ENCODE measurements around the gene LENG8.

LENG8 gene

DNA sequence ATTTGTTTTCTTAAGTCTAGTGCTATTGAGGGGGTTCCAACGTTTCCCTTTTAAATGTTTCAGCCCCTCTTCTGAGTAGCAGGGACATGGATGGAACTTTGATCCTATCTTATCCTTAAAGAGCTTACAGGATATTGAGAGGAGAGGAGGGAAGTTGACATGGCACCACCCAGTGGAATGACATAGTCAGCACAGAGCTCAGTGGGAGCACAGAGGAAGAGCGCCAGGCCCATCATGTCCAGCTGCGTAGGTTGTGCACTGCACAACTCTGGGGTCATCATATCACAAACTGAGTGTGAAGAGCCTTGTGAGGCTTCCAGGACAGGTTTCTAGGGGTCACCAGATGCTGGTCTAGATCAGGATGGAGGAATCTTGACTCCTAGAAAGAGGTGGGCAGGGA lies 28.7 kb downstream of the LENG8 start:
- Histone ChIP-seq H3K27ac (ENCODE audit: extremely low read depth, low read depth, low read length) (no peak overlapping the region), H3K36me3 (ENCODE audit: control insufficient read depth in 2 of 2, insufficient read depth in 1 of 2, low read length in 2 of 2) (no peaks in the 10 kb centered on the region), H3K4me1 (ENCODE audit: control insufficient read depth, insufficient read depth, low read length) (0 out of 2 replicates have a peak, but pooled peaks cover 4% of the 10 kb centered on the region), H3K9me3 (ENCODE audit: control insufficient read depth, insufficient read depth, low read depth, low read length) (no peaks in the 10 kb centered on the region), H3K4me3 (ENCODE audit: low read depth, low read length) (no peak overlapping the region)
- ChIA-PET CTCF (interaction anchor here (0.7 to 6.5 kb wide), 16 partner anchors 8 to 764 kb away, joined by 3 to 65 read pairs (median 4); no protein-coding TSS in a partner anchor), POLR2A (interaction anchor here (1.4 kb wide), 1 partner anchor 29 kb away, joined by 6 read pairs; the partner anchor contains the start of gene LENG8)
- TF ChIP-seq ZNF654 (tag by site-specific recombination; IDR thresholded peaks at IDR 0.05; ENCODE audit: low read depth) (0 out of 2 replicates have a peak, but pooled peaks have one; percentile 4), ZNF133 (tag by site-specific recombination; IDR thresholded peaks at IDR 0.05) (no peak)

DNA sequence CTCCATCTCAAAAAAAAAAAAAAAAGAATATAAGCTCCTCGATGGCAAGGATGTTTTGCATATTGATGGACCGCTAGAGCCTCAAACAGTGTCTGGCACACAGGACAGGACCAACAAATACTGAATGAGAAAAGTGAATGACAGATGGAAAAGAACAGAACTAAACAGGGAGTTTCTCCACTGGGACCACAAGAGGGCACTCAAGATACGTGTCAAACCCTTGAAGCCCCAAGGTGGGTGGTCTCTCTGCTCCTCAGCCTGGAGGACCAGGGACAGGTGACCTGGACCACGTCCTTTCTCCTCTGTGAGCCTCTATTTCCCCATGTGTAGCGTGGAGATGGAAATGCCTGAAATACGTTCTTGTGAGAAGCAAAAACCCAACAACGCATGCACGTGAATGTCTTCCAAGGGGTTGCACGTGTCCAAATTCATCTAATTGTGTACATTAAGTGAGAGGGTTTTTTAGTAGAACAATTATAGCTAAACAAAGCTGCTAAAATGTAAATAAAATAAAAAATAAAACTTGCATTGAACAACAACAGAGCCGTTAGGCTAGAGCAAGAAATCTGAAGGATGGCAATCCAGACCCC lies 29.8 kb downstream of the LENG8 start:
- ChIA-PET POLR2A (no interaction called here), CTCF (interaction anchor here (0.5 to 6.5 kb wide), 29 partner anchors 9 to 1834 kb away, joined by 3 to 65 read pairs (median 4); no protein-coding TSS in a partner anchor)
- TF ChIP-seq, protein P1, sequence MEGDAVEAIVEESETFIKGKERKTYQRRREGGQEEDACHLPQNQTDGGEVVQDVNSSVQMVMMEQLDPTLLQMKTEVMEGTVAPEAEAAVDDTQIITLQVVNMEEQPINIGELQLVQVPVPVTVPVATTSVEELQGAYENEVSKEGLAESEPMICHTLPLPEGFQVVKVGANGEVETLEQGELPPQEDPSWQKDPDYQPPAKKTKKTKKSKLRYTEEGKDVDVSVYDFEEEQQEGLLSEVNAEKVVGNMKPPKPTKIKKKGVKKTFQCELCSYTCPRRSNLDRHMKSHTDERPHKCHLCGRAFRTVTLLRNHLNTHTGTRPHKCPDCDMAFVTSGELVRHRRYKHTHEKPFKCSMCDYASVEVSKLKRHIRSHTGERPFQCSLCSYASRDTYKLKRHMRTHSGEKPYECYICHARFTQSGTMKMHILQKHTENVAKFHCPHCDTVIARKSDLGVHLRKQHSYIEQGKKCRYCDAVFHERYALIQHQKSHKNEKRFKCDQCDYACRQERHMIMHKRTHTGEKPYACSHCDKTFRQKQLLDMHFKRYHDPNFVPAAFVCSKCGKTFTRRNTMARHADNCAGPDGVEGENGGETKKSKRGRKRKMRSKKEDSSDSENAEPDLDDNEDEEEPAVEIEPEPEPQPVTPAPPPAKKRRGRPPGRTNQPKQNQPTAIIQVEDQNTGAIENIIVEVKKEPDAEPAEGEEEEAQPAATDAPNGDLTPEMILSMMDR (tag by site-specific recombination; IDR thresholded peaks at IDR 0.05) = peak; percentile 27; the same call in 1 of the 2 replicates
- TF ChIP-seq ZNF629 (tag by site-specific recombination; IDR thresholded peaks at IDR 0.05) (no peak), ZNF654 (tag by site-specific recombination; IDR thresholded peaks at IDR 0.05; ENCODE audit: low read depth) (peak; percentile 69), GLIS1 (tag by site-specific recombination; IDR thresholded peaks at IDR 0.05) (peak; percentile 27; the same call in 1 of the 2 replicates), ZNF426 (tag by site-specific recombination; IDR thresholded peaks at IDR 0.05) (no peak)
- TF ChIP-seq, protein P2, sequence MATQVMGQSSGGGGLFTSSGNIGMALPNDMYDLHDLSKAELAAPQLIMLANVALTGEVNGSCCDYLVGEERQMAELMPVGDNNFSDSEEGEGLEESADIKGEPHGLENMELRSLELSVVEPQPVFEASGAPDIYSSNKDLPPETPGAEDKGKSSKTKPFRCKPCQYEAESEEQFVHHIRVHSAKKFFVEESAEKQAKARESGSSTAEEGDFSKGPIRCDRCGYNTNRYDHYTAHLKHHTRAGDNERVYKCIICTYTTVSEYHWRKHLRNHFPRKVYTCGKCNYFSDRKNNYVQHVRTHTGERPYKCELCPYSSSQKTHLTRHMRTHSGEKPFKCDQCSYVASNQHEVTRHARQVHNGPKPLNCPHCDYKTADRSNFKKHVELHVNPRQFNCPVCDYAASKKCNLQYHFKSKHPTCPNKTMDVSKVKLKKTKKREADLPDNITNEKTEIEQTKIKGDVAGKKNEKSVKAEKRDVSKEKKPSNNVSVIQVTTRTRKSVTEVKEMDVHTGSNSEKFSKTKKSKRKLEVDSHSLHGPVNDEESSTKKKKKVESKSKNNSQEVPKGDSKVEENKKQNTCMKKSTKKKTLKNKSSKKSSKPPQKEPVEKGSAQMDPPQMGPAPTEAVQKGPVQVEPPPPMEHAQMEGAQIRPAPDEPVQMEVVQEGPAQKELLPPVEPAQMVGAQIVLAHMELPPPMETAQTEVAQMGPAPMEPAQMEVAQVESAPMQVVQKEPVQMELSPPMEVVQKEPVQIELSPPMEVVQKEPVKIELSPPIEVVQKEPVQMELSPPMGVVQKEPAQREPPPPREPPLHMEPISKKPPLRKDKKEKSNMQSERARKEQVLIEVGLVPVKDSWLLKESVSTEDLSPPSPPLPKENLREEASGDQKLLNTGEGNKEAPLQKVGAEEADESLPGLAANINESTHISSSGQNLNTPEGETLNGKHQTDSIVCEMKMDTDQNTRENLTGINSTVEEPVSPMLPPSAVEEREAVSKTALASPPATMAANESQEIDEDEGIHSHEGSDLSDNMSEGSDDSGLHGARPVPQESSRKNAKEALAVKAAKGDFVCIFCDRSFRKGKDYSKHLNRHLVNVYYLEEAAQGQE (tag by site-specific recombination; IDR thresholded peaks at IDR 0.05) = no peak
- Histone ChIP-seq H3K9me3 (ENCODE audit: control insufficient read depth, insufficient read depth, low read depth, low read length) (no peaks in the 10 kb centered on the region), H3K4me3 (ENCODE audit: low read depth, low read length) (no peak overlapping the region), H3K4me1 (ENCODE audit: control insufficient read depth, insufficient read depth, low read length) (no peaks in the 10 kb centered on the region), H3K27ac (ENCODE audit: extremely low read depth, low read depth, low read length) (no peak overlapping the region), H3K36me3 (ENCODE audit: control insufficient read depth in 2 of 2, insufficient read depth in 1 of 2, low read length in 2 of 2) (no peaks in the 10 kb centered on the region)

DNA sequence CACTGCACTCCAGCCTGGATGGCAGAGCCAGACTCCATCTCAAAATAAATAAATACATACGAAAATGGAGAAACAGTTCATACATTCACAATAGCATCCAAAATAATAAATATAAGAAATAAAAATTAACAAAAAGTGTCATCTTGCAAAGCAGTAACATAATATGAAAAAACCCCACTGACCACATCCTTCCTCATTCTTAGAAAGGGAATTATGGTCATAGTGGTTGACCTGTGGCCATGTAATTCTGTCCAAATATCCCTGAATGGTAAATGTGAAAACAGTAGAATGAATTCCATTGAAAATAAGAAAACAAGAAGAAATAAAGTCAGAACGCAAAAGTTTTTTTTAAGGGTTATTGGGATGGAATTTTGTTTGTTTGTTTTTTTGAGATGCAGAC lies 31.1 kb downstream of the LENG8 start:
- no peaks in the 10 kb centered on the region for H3K4me1 ChIP-seq (ENCODE audit: control insufficient read depth, insufficient read depth, low read length)
- CTCF ChIA-PET = interaction anchor here (0.5 to 6.5 kb wide), 9 partner anchors 10 to 1025 kb away, joined by 3 to 65 read pairs (median 9); partner anchors contain the start of gene LAIR2
- no peak overlapping the region for H3K27ac ChIP-seq (ENCODE audit: extremely low read depth, low read depth, low read length)
- POLR2A ChIA-PET = no interaction called here
- H3K4me3 ChIP-seq (ENCODE audit: low read depth, low read length) = no peak overlapping the region
- no peaks in the 10 kb centered on the region for H3K9me3 ChIP-seq (ENCODE audit: control insufficient read depth, insufficient read depth, low read depth, low read length)
- H3K36me3 ChIP-seq (ENCODE audit: control insufficient read depth in 2 of 2, insufficient read depth in 1 of 2, low read length in 2 of 2) = no peaks in the 10 kb centered on the region
- no peak for TF ChIP-seq KLF7 (tag by site-specific recombination; IDR thresholded peaks at IDR 0.05; ENCODE audit: borderline replicate concordance)
- TF ChIP-seq, protein P3, sequence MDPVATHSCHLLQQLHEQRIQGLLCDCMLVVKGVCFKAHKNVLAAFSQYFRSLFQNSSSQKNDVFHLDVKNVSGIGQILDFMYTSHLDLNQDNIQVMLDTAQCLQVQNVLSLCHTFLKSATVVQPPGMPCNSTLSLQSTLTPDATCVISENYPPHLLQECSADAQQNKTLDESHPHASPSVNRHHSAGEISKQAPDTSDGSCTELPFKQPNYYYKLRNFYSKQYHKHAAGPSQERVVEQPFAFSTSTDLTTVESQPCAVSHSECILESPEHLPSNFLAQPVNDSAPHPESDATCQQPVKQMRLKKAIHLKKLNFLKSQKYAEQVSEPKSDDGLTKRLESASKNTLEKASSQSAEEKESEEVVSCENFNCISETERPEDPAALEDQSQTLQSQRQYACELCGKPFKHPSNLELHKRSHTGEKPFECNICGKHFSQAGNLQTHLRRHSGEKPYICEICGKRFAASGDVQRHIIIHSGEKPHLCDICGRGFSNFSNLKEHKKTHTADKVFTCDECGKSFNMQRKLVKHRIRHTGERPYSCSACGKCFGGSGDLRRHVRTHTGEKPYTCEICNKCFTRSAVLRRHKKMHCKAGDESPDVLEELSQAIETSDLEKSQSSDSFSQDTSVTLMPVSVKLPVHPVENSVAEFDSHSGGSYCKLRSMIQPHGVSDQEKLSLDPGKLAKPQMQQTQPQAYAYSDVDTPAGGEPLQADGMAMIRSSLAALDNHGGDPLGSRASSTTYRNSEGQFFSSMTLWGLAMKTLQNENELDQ (tag by site-specific recombination; IDR thresholded peaks at IDR 0.05; ENCODE audit: low read depth) = no peak
- no peak for TF ChIP-seq ZNF596 (tag by site-specific recombination; IDR thresholded peaks at IDR 0.05)
- no peak for TF ChIP-seq ZNF785 (tag by site-specific recombination; IDR thresholded peaks at IDR 0.05)
- TF ChIP-seq, protein P4, sequence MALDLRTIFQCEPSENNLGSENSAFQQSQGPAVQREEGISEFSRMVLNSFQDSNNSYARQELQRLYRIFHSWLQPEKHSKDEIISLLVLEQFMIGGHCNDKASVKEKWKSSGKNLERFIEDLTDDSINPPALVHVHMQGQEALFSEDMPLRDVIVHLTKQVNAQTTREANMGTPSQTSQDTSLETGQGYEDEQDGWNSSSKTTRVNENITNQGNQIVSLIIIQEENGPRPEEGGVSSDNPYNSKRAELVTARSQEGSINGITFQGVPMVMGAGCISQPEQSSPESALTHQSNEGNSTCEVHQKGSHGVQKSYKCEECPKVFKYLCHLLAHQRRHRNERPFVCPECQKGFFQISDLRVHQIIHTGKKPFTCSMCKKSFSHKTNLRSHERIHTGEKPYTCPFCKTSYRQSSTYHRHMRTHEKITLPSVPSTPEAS (tag by site-specific recombination; IDR thresholded peaks at IDR 0.05) = no peak
- TF ChIP-seq ZNF510 (tag by site-specific recombination; IDR thresholded peaks at IDR 0.05; ENCODE audit: insufficient replicate concordance) = no peak
- no peak for TF ChIP-seq ZNF311 (tag by site-specific recombination; IDR thresholded peaks at IDR 0.05; ENCODE audit: borderline replicate concordance)
- TF ChIP-seq, protein P5, sequence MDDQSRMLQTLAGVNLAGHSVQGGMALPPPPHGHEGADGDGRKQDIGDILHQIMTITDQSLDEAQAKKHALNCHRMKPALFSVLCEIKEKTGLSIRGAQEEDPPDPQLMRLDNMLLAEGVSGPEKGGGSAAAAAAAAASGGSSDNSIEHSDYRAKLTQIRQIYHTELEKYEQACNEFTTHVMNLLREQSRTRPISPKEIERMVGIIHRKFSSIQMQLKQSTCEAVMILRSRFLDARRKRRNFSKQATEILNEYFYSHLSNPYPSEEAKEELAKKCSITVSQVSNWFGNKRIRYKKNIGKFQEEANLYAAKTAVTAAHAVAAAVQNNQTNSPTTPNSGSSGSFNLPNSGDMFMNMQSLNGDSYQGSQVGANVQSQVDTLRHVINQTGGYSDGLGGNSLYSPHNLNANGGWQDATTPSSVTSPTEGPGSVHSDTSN (CRISPR knock-in tag; IDR thresholded peaks at IDR 0.05) = no peak
- TF ChIP-seq ZNF548 (tag by site-specific recombination; IDR thresholded peaks at IDR 0.05) = no peak
- no peak for TF ChIP-seq ZNF610 (tag by site-specific recombination; IDR thresholded peaks at IDR 0.05; ENCODE audit: borderline replicate concordance)
- TF ChIP-seq ZNF768 (tag by site-specific recombination; IDR thresholded peaks at IDR 0.05) = no peak
- no peak for TF ChIP-seq ZXDB (tag by site-specific recombination; IDR thresholded peaks at IDR 0.05)
- TF ChIP-seq ZNF366 (tag by site-specific recombination; conservative IDR thresholded peaks at IDR 0.05) = no peak

Measured in HEK293 (cell line).